HCT116 (cell line): ENCODE data around the gene ZBTB12. TPM values are rescaled to one million over a fixed set of nuclear protein-coding genes. Genes with fewer than 3 reads are reported as not detected.

Experiments
- ATAC-seq: fragments of 200-7000 bp; cut with Tn5 transposase; 2 replicates; pipeline ENCODE4 v1.9.1; 2020; ENCODE audit warnings: mild to moderate bottlenecking, moderate library complexity
- BruUV-seq: library from RNA; stranded (reverse); fragments of 400-500 nt; replicated peaks from 2 replicates; lab custom pipeline; 2021; lab: Mats Ljungman, UMichigan
- CTCF ChIA-PET: fragments of 300-600 bp; sonication (Branson Sonifier 250); formaldehyde crosslinking; loops from one replicate; lab custom pipeline; 2021; ENCODE audit warnings: antibody characterized with exemption; lab: Charles Lee
- POLR2A ChIA-PET: fragments of 300-600, 350-600 bp; sonication (Branson Sonifier 250); formaldehyde crosslinking; loops from one replicate; lab custom pipeline; 2021; ENCODE audit warnings: antibody characterized with exemption; lab: Charles Lee
- RAD21 ChIA-PET, 2 experiments: fragments of 300-600 bp; sonication (Branson Sonifier 250); formaldehyde crosslinking; loops; one replicate each; lab custom pipeline; 2023; ENCODE audit warnings: low total read pairs in 2 of 2; ENCODE audit not compliant: uncharacterized antibody in 2 of 2, unreplicated experiment in 2 of 2, low non-redundant PET in 1 of 2; lab: Charles Lee
- DNase-seq: peaks from one replicate; pipeline ENCODE4 v3.0.0-alpha.2; 2010; ENCODE audit warnings: low read depth, low spot score
- H2AFZ ChIP-seq: fragments of 200-600 bp; shearing (Covaris generic), sonication (generic); 2 replicates; pipeline ENCODE4 v1.6.1; 2017; ENCODE audit warnings: low read depth, mixed run types, mixed read lengths, antibody characterized with exemption, low read length; ENCODE audit not compliant: poor library complexity, severe bottlenecking
- H3K27ac ChIP-seq: 2 replicates; pipeline ENCODE4 v1.5.1; 2012; ENCODE audit warnings: low read depth, low read length
- H3K27me3 ChIP-seq: fragments of 200-600 bp; sonication (generic); 2 replicates; pipeline ENCODE4 v1.6.1; 2016; ENCODE audit warnings: mixed run types, low read length, mixed read lengths; ENCODE audit not compliant: insufficient read depth
- H3K36me3 ChIP-seq, 2 experiments: fragments of 200-500 bp in 1 of 2; fragments of 200-600 bp in 1 of 2; sonication (Bioruptor generic) in 1 of 2; sonication (generic) in 1 of 2; 2 replicates each; pipeline versions ENCODE4 v1.5.1 to v1.6.1; 2014 to 2016; ENCODE audit warnings: low read length in 2 of 2, inconsistent platforms in 1 of 2, mixed read lengths in 1 of 2, mixed run types in 1 of 2; ENCODE audit not compliant: insufficient read depth in 2 of 2, control insufficient read depth in 1 of 2
- H3K4me1 ChIP-seq, 2 experiments: fragments of 200-600 bp in 1 of 2; sonication (generic) in 1 of 2; 2 replicates each; pipeline versions ENCODE4 v1.5.1 to v1.6.1; 2012 to 2017; ENCODE audit warnings: low read length in 2 of 2, inconsistent platforms in 1 of 2, mild to moderate bottlenecking in 1 of 2, mixed read lengths in 1 of 2, mixed run types in 1 of 2, moderate library complexity in 1 of 2; ENCODE audit not compliant: insufficient read depth in 2 of 2, control insufficient read depth in 1 of 2
- H3K4me2 ChIP-seq: fragments of 200-600 bp; sonication (generic); 2 replicates; pipeline ENCODE4 v1.6.1; 2017; ENCODE audit warnings: mixed run types, low read length, mixed read lengths
- H3K4me3 ChIP-seq, 2 experiments: fragments of 200-600 bp in 1 of 2; sonication (generic) in 1 of 2; replicated peaks in 1 of 2; 2 replicates each; pipeline ENCODE4 v1.5.1; 2011 to 2016; ENCODE audit warnings: low read length in 2 of 2, control low read depth in 1 of 2, low read depth in 1 of 2, mild to moderate bottlenecking in 1 of 2, mixed read lengths in 1 of 2, mixed run types in 1 of 2
- H3K79me2 ChIP-seq: fragments of 200-600 bp; sonication (generic); 2 replicates; pipeline ENCODE4 v1.6.1; 2017; ENCODE audit warnings: mild to moderate bottlenecking, mixed run types, low read length, moderate library complexity, mixed read lengths; ENCODE audit not compliant: insufficient read depth
- H3K9ac ChIP-seq: fragments of 200-600 bp; sonication (generic); 2 replicates; pipeline ENCODE4 v1.6.1; 2016; ENCODE audit warnings: low read length, mixed read lengths
- H3K9me2 ChIP-seq: fragments of 200-600 bp; sonication (generic), shearing (Covaris generic); 2 replicates; pipeline ENCODE4 v1.6.1; 2017; ENCODE audit warnings: mixed run types, mild to moderate bottlenecking, moderate library complexity; ENCODE audit not compliant: insufficient read depth
- H3K9me3 ChIP-seq, 2 experiments: fragments of 200-500 bp in 1 of 2; fragments of 200-600 bp in 1 of 2; sonication (Bioruptor generic) in 1 of 2; sonication (generic) in 1 of 2; 2 replicates each; pipeline ENCODE4 v1.6.1; 2014 to 2017; ENCODE audit warnings: low read length in 2 of 2, mixed read lengths in 2 of 2, inconsistent platforms in 1 of 2, low read depth in 1 of 2, mild to moderate bottlenecking in 1 of 2, mixed run types in 1 of 2, moderate library complexity in 1 of 2; ENCODE audit not compliant: control insufficient read depth in 1 of 2, insufficient read depth in 1 of 2
- H4K20me1 ChIP-seq: fragments of 200-600 bp; sonication (generic), shearing (Covaris generic); 2 replicates; pipeline ENCODE4 v1.6.1; 2017; ENCODE audit warnings: mixed run types, mild to moderate bottlenecking, moderate library complexity; ENCODE audit not compliant: insufficient read depth
- CBX3 ChIP-seq: IDR thresholded peaks from 2 replicates; pipeline ENCODE4 v1.6.1; 2012; ENCODE audit warnings: low read depth
- EGR1 ChIP-seq: IDR thresholded peaks from 2 replicates; pipeline ENCODE4 v1.6.1; 2012; ENCODE audit warnings: low read depth
- ELF1 ChIP-seq: IDR thresholded peaks from 2 replicates; pipeline ENCODE4 v1.6.1; 2012; ENCODE audit warnings: low read depth, borderline replicate concordance
- EZH2 ChIP-seq: fragments of 200-600 bp; sonication (generic); IDR thresholded peaks from 2 replicates; pipeline ENCODE4 v1.6.1; 2017; ENCODE audit warnings: antibody characterized with exemption, mixed run types
- FOSL1 ChIP-seq: IDR thresholded peaks from 2 replicates; pipeline ENCODE4 v1.6.1; 2012; ENCODE audit warnings: low read depth
- POLR2A ChIP-seq: IDR thresholded peaks from 2 replicates; pipeline ENCODE4 v1.7.0; 2011; ENCODE audit warnings: borderline replicate concordance; ENCODE audit not compliant: insufficient read depth, insufficient read length; ENCODE audit errors: extremely low read depth
- POLR2AphosphoS5 ChIP-seq: IDR thresholded peaks from 2 replicates; pipeline ENCODE4 v1.6.1; 2011; ENCODE audit warnings: mild to moderate bottlenecking, low read depth, low read length, moderate library complexity
- REST ChIP-seq: IDR thresholded peaks from 2 replicates; pipeline ENCODE4 v1.6.1; 2012; ENCODE audit warnings: low read depth
- SP1 ChIP-seq: IDR thresholded peaks from 2 replicates; pipeline ENCODE4 v1.6.1; 2012; ENCODE audit warnings: low read depth
- SRF ChIP-seq: IDR thresholded peaks from 2 replicates; pipeline ENCODE4 v1.6.1; 2012; ENCODE audit warnings: low read depth
- YY1 ChIP-seq: IDR thresholded peaks from 2 replicates; pipeline ENCODE4 v1.6.1; 2011; ENCODE audit warnings: low read length, low read depth, moderate library complexity, mild to moderate bottlenecking; ENCODE audit not compliant: insufficient replicate concordance; ENCODE audit errors: extremely low read depth
- ZFX ChIP-seq: fragments of 450-650 bp; IDR thresholded peaks from 2 replicates; pipeline ENCODE4 v1.6.1; 2017
- intact Hi-C: fragments of 100-400 bp; cut with micrococcal nuclease; formaldehyde crosslinking; loops from 2 replicates; pipeline ENCODE4 v1.10.0; 2022
- total RNA-seq: library from RNA; stranded (reverse); gene quantifications from one replicate; pipeline ENCODE4 v1.2.1, GENCODE V29; 2021; ENCODE audit not compliant: unreplicated experiment
- TF ChIP-seq, protein P1 (sequence below), 3 experiments: fragments of 200-600 bp in 1 of 3; sonication (generic) in 1 of 3; IDR thresholded peaks in 2 of 3; conservative IDR thresholded peaks in 1 of 3; 2 replicates each; pipeline ENCODE4 v1.5.1; 2012 to 2017; ENCODE audit warnings: low read depth in 2 of 3, low read length in 2 of 3, antibody characterized with exemption in 1 of 3, borderline replicate concordance in 1 of 3, control low read depth in 1 of 3, mild to moderate bottlenecking in 1 of 3, mixed read lengths in 1 of 3, mixed run types in 1 of 3, moderate library complexity in 1 of 3; ENCODE audit not compliant: insufficient read depth in 1 of 3
- TF ChIP-seq, protein P2 (sequence below): IDR thresholded peaks from 2 replicates; pipeline ENCODE4 v1.6.1; 2012

Gene ZBTB12
- total RNA-seq, 1 experiment from 2014 or later, result 10.3 TPM

GRCh38 chr6:31930962-31931361 lies 29.1 kb upstream of the ZBTB12 start:
- Histone ChIP-seq H3K36me3 (no peaks in the 10 kb centered on the region), H3K27ac (no peak overlapping the region), H3K79me2 (no peaks in the 10 kb centered on the region), H3K4me1 (peaks cover 0 to 3% of the 10 kb centered on the region in 2 experiments; a peak in 2 of 4 replicates), H4K20me1 (no peaks in the 10 kb centered on the region), H2AFZ (no peak overlapping the region), H3K4me3 (no peak overlapping the region), H3K4me2 (no peak overlapping the region), H3K9me2 (no peaks in the 10 kb centered on the region), H3K9ac (no peak overlapping the region), H3K9me3 (no peaks in the 10 kb centered on the region), H3K27me3 (no peaks in the 10 kb centered on the region)
- ATAC-seq (no peak), DNase-seq (no peak)
- POLR2A ChIA-PET, result no interaction called here
- RAD21 ChIA-PET, result no interaction called here
- CTCF ChIA-PET, result no interaction called here
- no peak for TF ChIP-seq SP1
- intact Hi-C loops, result no loop called here
- BruUV-seq, result no TSS peak

DNA sequence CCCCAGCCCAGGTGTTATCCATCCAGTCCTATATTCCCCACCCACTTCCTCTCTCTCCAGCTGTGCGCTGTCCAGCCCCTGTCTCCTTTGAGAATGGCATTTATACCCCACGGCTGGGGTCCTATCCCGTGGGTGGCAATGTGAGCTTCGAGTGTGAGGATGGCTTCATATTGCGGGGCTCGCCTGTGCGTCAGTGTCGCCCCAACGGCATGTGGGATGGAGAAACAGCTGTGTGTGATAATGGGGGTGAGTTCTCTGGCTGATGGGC lies 26.7 kb upstream of the ZBTB12 start:
- Histone ChIP-seq H3K4me3 (no peak overlapping the region), H4K20me1 (no peaks in the 10 kb centered on the region), H3K27me3 (no peaks in the 10 kb centered on the region), H3K9me2 (no peaks in the 10 kb centered on the region), H3K4me1 (peaks cover 0 to 3% of the 10 kb centered on the region in 2 experiments; a peak in 2 of 4 replicates), H3K4me2 (no peak overlapping the region), H3K79me2 (no peaks in the 10 kb centered on the region), H2AFZ (no peak overlapping the region), H3K9ac (no peak overlapping the region), H3K9me3 (no peaks in the 10 kb centered on the region), H3K36me3 (no peaks in the 10 kb centered on the region), H3K27ac (no peak overlapping the region)
- DNase-seq (no peak), ATAC-seq (no peak)
- ChIA-PET CTCF (no interaction called here), POLR2A (no interaction called here), RAD21 (no interaction called here)
- intact Hi-C loops, result no loop called here
- no TSS peak for BruUV-seq
- TF ChIP-seq YY1 (no peak), FOSL1 (no peak), POLR2AphosphoS5 (no peak), SRF (no peak), SP1 (no peak), REST (no peak), POLR2A (no peak), ELF1 (no peak), EZH2 (no peak), CBX3 (no peak), EGR1 (no peak), ZFX (no peak)
- TF ChIP-seq, protein P1, sequence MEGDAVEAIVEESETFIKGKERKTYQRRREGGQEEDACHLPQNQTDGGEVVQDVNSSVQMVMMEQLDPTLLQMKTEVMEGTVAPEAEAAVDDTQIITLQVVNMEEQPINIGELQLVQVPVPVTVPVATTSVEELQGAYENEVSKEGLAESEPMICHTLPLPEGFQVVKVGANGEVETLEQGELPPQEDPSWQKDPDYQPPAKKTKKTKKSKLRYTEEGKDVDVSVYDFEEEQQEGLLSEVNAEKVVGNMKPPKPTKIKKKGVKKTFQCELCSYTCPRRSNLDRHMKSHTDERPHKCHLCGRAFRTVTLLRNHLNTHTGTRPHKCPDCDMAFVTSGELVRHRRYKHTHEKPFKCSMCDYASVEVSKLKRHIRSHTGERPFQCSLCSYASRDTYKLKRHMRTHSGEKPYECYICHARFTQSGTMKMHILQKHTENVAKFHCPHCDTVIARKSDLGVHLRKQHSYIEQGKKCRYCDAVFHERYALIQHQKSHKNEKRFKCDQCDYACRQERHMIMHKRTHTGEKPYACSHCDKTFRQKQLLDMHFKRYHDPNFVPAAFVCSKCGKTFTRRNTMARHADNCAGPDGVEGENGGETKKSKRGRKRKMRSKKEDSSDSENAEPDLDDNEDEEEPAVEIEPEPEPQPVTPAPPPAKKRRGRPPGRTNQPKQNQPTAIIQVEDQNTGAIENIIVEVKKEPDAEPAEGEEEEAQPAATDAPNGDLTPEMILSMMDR (IDR thresholded peaks at IDR 0.05 in 2 of 3, conservative IDR thresholded peaks at IDR 0.05 in 1 of 3; ENCODE audit: borderline replicate concordance in 1 of 3, insufficient read depth in 1 of 3, low read depth in 2 of 3, low read length in 2 of 3), result no peak
- TF ChIP-seq, protein P2, sequence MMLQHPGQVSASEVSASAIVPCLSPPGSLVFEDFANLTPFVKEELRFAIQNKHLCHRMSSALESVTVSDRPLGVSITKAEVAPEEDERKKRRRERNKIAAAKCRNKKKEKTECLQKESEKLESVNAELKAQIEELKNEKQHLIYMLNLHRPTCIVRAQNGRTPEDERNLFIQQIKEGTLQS, result no peak
